HG03575 (cell line): ENCODE measurements around the gene MCC.

Experiments
- ATAC-seq: cut with Tn5 transposase; IDR thresholded peaks from one replicate; pipeline ENCODE4 v1.9.1; 2021; ENCODE audit not compliant: unreplicated experiment, insufficient number of reproducible peaks, low FRiP score; ENCODE audit errors: extremely low read depth

Gene MCC

DNA sequence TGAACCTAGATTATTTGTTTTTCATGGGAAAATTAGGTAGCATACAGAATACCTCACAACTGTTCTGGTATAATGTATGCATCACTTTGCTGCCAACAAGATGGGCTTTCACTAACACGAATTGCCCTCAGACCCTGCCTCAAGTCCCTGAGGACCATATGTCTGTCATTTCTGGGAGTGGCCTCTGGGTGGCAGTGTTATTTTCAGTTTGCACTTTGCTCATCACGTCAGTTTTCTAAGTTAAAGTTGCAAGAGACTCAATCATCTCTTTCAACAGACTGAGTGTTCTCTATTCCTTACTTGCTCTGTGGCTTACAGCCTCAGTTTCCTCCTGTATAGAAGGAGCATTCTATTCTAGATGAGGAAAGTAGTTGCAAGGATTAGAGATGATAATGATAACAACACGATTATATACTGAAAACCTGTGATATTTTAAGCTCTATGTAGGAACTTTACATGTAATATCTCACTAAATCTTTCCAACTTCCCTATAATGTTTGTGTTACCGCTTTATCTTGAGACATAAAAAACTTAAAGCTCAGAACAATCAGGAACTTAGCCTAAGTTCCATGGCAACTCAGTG lies 109.2 kb downstream of the MCC start:
- ATAC-seq, result no peak

DNA sequence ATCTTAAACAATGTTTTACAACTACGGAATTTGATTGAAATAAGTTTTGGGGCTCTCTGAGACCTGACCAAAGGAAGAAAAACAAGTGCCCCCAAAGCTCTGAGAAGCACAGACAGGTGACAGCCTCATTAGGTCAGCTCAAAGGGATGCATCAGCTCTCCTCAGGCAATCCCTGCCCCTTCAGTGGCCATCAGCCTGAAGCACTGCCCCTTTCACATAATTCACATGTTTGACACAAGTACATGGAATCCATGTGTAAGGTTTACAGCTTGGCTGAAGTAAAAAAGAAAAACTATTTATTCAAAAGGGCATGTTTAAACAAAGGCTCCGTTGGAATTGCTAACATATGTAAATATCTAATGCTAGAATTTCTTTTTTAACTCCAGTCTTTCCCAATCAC lies 109.7 kb downstream of the MCC start:
- no peak for ATAC-seq

DNA sequence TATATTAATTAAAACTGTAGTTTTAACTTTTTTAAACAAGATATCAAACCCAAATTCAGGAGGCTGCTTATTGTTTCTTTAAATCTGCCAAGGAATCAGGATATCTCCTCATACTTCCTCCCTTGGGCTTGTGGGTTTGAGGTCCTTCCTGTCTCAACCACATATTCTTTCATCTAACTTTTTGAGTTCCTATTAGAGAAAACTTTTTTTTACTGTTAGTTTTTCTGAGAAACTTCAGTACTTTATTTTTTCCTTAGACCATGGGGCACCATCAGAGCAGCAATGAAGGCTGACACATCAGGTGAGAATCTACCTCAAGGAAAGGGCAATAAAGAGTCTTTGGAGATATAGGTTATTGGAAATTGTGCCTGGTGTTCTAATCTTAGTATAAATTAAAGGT lies 110.2 kb downstream of the MCC start:
- ATAC-seq, result no peak

DNA sequence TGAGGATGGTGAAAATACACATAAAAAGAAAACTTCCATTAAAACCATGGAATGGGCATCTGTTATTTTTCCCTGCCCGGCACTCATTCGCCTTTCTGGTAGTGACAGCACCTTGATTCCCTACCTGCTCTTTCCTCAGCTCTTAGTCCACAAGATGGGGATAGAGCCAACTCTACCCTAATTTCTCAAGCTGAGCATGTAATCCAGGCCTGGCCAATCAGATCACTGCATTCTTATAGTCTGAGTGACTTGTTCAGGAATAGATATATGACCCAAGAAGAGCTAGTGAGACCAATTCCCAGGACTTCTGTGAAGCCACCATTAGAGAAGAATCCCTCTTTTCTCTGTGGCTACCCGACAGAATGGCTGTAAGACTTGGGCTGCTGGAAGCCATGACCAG lies 111.6 kb downstream of the MCC start:
- no peak for ATAC-seq

DNA sequence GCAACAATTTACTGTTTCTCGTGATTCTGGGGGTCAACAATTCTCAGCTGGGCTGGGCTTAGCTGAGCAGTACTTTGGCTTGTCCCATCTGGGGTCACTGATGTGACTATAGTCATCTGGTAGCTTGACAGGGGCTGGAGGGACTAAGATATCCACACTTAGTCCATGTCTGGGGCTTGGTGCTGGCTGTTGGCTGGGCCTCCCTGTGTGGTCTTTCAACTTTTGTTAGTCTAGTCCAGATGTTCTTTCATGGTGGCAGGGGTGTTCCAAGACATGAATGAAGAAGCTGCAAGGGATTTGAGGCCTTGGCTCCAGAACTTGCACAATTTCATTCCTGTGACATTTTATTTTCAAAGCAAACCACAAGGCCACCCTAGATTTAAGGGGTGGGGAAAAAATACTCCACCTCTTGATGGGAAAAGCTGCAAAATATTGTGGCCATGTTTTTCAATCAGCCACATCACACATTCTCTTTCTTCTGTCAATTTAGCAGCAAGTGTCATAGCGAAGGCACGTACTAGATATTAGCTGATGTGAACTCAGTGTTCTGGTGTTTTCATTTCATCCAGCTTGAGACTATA lies 112.7 kb downstream of the MCC start:
- ATAC-seq, result no peak

DNA sequence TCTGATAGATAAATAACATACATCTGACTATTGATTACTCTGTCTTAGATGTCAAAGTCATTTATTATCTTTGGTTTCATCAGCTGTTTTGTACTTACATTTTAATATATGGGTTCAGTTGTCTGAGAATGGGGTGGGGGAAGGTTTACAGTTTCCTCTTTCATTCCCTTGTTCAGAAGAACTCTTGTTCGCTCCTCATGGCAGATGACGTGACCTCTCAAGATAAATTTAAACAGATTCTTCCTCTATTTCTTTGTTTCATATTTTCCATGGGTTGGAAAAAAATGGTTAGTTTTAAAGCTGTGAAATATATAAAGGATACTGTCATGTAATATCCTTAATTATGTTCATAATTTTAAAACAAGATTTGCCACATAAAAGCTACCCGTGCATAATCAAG lies 114.8 kb downstream of the MCC start:
- no peak for ATAC-seq

DNA sequence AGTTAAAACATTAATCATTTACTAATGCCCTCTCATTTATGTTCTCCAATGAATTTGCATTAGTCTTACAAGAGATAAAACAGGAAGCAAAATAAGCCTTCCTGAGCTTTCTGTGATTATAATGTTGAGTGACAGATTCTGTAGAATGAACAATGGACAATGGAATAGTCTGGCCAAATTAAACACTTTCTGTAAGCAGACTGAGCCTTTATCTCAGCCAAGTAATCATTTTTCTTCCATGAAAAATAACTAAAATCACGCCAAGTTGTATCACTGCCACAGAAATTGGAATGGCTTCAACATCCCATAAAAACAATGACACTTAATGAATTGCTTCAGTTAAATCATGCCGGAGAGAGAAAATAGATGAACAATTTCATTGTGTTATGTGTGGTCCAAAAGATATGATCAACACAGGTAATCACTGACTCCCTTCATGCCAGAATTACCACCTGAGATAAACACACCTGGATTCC lies 116.5 kb downstream of the MCC start:
- no peak for ATAC-seq

DNA sequence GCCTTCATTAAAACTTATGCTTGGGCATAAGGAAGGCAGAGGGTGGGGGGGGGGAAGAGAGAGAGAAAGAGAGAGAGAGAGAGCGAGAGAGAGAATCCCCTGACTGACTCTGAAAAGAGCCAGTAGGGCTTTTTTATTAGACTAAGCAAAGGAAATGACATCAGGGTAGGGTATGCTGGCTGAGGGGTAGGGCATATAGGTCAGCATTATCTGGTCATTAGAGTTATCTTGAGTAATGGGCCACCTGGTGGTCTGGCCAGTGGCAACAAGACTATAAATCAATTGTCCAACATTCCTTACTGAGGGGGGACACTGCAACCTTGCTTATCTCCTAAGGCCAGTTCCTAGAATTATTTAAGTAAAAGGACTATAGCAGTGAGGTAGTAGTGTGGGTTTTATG lies 120.7 kb downstream of the MCC start:
- no peak for ATAC-seq

DNA sequence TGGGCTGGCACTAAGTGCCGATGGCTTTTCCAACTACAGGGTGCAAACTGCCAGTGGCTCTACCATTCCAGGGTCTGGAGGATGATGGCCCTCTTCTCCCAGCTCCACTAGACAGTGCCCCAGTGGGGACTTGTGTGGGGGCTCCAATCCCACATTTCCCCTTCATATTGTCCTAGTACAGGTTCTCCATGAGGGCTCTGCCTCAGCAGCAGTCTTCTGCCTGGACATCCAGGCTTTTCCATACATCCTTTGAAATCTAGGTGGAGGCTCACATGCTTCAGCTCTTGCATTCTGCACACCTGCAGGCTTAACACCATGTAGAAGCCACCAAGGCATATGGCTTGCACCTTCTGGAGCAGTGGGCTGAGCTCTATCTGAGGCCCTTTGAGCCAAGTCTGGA lies 123.8 kb downstream of the MCC start:
- no peak for ATAC-seq

DNA sequence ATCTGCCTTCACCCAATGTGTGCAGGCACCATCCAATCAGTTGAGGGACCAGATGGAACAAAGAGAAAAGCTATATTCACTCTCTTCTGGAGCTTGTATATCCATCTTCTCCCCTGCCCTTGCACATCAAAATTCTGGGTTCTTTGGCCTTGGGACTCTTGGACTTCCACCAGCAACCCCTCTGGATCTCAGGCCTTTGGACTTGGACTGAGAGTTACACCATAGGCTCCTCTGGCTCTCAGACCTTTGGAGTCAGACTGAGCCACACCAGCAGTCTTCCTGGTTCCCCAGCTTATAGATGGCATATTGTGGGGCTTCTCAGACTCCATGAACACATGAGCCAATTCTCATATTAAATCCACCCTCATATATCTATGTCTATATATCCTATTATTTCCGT lies 126.6 kb downstream of the MCC start:
- no peak for ATAC-seq

DNA sequence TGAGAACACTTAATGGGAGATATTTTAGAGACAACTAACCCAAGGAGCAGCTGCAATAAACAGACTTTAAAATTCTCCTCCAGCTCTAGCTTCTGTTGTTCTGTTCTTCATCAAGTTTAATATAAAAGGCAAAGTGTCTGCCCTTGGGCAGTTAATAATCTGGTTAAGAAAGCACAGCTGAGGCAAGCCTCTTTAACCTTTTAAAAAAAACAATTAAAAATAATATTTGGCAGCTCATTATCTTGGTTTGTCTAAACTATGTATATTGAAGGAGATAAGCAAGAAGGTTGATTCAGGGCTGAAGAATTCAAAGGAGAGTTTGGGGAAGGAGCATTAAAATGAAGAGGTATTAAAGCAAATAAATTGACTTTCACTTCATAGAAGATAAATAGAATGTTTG lies 128.8 kb downstream of the MCC start:
- no peak for ATAC-seq

DNA sequence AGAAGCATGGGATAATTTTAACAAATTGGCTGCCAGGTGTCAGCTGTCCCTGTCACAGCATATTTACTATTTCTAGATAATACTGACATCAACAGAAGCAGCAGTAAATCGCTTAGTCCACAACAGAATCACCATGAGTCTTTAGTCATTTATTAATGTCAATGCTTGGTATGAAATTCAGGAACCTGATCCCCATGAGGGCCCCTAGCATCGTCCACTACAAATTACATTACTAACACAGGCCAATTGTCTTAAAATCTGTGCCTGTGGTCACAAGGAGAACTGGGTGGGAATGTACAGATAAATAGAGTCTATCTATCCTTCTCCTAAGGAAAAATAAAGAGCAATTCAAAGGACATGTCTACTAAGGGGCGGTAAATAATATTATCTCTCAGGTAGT lies 129.6 kb downstream of the MCC start:
- ATAC-seq, result no peak

DNA sequence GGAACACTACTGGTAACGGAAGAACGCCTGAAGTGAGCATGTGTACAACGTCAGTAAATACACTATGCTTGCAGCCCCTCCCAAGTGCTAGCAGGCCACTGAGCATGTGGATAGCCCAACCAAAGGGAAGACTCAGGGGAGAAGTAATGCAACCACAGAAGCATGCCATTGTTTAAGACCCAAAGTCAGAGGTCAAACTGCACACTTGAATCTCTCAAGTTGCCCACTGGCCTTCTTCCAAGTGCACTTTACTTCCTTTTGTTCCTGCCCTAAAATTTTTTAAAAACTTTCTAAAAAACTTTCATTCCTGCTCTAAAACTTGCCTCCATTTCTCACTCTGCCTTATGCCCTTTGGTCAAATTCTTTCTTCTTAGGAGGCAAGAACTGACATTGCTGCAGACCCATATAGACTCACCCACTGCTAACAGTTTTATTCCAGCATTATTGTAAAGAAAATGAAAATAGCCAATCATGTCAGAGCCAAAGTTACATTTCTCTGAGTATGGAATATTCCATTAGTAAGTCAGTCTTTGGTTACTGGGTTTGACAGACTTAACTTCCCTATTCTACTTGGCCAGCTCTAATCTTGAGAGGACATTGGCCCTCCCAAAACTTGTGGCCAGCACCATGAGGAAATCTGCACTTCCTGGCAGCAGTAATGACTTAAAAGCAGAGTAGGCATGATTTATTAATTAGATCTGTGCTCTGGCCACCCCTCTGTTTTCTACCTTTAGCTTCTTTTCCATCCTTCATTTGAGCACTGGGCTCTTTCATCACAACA lies 130.4 kb downstream of the MCC start:
- no peak for ATAC-seq

DNA sequence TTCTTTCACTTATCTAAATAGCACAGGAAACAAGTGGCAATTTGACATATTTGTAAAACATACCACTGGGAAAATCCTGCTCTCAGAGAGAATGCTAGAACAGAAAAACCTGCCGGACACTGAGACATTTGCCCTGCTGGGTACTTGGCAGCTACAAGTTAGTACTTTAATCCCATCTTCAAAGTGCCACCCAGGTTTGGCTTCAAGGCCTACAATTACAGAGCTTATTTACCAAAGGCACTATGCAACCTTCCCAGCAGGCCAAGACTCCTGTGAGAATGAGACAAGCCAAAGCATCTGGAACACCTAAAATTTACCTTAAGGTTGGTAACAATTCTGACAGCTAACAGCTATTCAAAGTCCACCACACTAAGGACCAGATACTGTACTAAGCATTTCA lies 131.8 kb downstream of the MCC start:
- ATAC-seq, result no peak

DNA sequence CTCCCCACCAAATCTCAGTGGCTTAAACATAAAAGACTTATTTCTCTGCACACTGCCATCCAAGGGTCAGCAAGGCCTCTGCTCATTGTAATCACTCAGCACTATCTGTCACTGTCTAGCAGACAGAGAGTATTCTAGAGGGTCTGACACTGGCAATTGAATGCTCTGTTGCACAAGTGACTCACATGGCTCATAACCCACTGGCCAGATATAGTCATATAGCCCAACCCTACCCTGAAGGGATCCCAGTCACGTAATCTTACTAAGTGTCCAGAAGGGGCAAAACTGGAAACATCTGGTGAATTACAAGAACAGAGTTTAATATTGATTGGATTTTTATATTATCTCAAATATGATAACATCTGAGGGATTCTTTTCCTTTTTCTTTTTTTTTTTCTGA lies 134.2 kb downstream of the MCC start:
- no peak for ATAC-seq

DNA sequence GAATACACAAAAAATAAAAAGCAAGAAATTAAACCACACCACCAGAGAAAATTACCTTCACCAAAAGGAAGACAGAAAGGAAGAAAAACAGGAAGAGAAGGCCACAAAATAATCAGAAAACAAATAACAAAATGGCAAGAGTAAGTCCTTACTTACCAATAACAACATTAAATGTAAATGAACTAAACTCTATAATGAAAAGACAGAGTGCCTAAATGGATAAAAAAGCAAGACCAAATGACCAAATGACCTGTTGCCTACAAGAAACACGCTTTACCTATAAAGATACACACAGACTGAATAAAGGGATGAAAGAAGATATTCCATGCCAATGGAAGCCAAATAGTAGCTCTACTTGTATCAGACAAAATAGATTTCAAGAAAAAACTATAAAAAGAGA lies 140.7 kb downstream of the MCC start:
- no peak for ATAC-seq

DNA sequence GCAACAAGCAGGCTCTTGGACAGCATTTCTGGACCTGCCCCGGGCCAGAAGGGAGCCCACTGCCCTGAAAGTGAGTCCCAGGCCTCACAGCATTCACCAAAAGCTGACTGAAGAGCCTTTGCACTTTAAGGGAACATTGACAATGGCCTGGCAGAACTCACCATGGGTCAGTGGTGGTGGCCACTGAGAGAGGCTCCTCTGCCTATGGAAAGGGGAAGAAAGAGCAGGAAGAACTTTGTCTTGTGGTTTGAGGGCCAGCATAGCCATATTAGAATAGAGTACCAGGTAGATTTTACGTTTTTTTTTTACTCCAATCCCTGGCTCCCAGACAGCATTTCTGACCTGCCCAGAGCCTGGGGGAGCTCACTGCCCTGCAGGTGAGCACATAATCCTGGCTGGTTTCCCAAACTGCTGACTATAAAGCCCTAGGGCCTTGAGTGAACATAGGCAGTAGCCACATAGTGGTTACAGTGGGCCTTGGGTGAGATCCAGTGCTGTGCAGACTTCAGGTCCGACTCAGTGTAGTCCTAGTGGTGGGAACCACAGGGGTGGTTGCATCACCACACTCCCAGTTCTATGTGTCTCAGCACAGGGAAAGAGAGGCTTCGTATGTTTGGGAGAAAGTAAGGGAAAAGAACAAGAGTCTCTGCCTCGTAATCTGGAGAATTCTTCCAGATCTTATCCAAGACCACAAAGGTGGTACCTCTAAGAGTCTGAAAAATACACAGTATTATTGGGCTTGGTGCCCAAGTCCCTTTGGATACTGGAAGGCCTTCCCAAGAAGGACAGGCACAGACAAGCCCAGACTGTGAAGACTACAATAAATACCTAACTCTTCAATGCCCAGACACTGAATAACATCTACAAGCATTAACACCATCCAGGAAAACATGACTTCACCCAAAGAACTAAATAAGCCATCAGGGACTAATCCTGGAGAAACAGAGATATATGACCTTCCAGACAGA lies 143.0 kb downstream of the MCC start:
- no peak for ATAC-seq

DNA sequence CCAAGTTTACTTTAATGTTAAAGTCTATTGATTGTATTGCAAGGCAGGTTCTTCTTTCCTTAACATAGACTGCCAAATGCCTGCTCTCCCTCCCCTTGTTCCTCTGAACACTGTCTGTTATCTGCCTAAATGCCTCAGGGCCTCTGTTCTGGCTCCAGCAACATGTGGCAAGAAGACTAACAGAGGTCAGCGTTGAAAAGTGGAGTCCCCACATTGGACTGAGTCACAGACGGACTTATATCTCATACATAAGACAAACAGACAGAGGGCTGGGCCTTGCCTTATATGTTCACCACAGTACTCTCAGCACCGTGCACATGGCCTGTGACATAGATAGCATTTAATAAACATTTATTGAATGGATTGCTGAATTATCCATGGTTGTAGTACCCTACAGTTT lies 144.9 kb downstream of the MCC start:
- ATAC-seq, result no peak

DNA sequence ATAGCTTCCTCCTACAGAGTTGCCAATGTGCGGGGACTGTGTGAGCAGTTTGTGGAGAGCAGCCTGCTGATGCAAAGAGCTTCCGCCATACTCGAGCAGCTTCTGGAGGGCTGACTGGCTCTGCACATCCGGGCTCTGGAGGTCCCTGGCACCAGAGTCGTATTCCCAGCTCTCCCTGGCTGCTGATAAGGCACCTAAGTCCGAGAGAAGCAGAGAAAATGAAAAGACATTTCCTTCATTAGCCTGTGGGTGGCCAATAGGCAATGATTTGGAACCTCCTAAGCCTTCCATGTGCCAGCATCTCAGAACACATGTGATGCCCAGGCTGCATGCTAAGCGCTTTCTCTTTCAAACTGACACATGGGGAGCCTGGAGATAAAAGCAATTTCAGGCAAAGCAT lies 147.7 kb downstream of the MCC start:
- ATAC-seq, result no peak
